SKM-1 (cell line): ENCODE results near the gene SPDYE9.
"Not testable (repeated sequence)": the region's sequence is repeated elsewhere in the genome, so short reads cannot be mapped to it uniquely, and the experiment has no call there.

ENCODE experiments used
- DNase-seq: peaks from one replicate; lab custom pipeline; 2025; ENCODE audit not compliant: unreplicated experiment; lab: John Stamatoyannopoulos, UW

Gene SPDYE9

GRCh38 chr7:73085938-73086337 is at the start of gene SPDYE9:
Gene SPDYE9 (minus strand): TSS chr7:73086038. CDS start chr7:73084238, 1,800 bp downstream.
- DNase-seq, result not testable (repeated sequence)

- DNase-seq, result not testable (repeated sequence)
These were observed 49.0 kb upstream of the SPDYE9 start for GRCh38 chr7:73134866-73135265.

GRCh38 chr7:73132651-73133217 is 46.9 kb upstream of the SPDYE9 start:
- DNase-seq, result not testable (repeated sequence)

- DNase-seq, result not testable (repeated sequence)
These were observed 44.8 kb upstream of the SPDYE9 start for GRCh38 chr7:73130612-73131011.

- DNase-seq, result not testable (repeated sequence)
These were observed 38.3 kb upstream of the SPDYE9 start for GRCh38 chr7:73124126-73124525.

- DNase-seq, result not testable (repeated sequence)
These were observed 37.1 kb upstream of the SPDYE9 start for GRCh38 chr7:73122778-73123447.

- not testable (repeated sequence) for DNase-seq
These were observed 32.3 kb upstream of the SPDYE9 start for GRCh38 chr7:73118155-73118554.

GRCh38 chr7:73057811-73058210 is 28.0 kb downstream of the SPDYE9 start, which contains the start of gene SPDYE11:
Gene SPDYE11 (minus strand): TSS chr7:73057911. CDS start chr7:73056111, 1,800 bp downstream.
- DNase-seq, result not testable (repeated sequence)

- not testable (repeated sequence) for DNase-seq
These were observed 56.2 kb downstream of the SPDYE9 start, which contains the start of gene SPDYE8 for GRCh38 chr7:73029666-73030065. Gene SPDYE8 (minus strand): TSS chr7:73029766. CDS start chr7:73027966, 1,800 bp downstream.
